ENCODE results near the gene CD81. TPM values are rescaled to one million over a fixed set of nuclear protein-coding genes. Genes with fewer than 3 reads are reported as not detected.

Gene CD81
- total RNA-seq, 5 donors from 2014 or later (not counting 1 experiment from before 2014, with no cell fraction given) = 124 to 213 (median 146) TPM

DNA sequence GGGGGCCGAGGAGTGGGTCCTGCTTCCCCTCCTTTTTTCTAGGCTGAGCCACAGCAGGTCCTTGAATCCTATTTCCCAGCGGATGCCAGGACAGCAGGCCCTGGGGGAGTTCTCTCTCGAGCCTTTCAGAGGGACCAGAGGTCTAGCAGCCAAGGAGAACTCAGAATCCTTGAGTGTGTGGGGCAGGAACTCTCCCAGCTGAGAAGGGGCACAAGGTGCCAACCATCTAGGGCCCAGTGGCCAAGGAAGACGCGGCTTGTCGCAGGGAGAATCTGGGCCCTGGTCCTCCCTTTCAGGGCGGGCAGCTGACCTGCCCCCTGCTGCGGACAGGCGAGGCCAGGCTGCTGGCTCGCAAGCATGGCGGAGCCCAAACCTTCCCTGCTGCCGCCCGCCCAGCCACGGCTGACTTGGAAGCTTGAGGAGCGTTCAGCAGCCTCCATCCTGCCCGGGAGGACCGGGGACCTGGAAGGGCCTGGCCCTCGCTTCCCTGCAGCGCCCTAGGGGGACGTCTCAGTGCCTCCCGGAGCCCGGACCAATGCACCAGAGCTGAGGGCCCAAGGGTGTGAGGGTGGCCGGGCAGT, 22.5 kb downstream of the CD81 start:
- Histone ChIP-seq H3K4me3 (ENCODE audit: control insufficient read depth in 1 of 2, extremely low read depth in 1 of 2, low read length in 1 of 2) (peak overlapping the region; percentile 69 to 81), H3K27ac (ENCODE audit: low read length) (peak overlapping the region; percentile 96), H3K36me3 (ENCODE audit: control insufficient read depth in 2 of 2, extremely low read depth in 1 of 2, insufficient read depth in 1 of 2, low read length in 1 of 2) (peaks cover 19 to 49% of the 10 kb centered on the region in 2 donors), H3K9me3 (no peaks in the 10 kb centered on the region), H3K4me1 (ENCODE audit: control insufficient read depth in 1 of 2, extremely low read depth in 1 of 2, insufficient read depth in 2 of 2, low read length in 2 of 2) (peaks cover 5 to 39% of the 10 kb centered on the region in 2 experiments), H3K27me3 (replicated peaks in 1 of 2; ENCODE audit: control insufficient read depth in 2 of 2, extremely low read depth in 1 of 2, insufficient read depth in 2 of 2, low read length in 1 of 2) (no peaks in the 10 kb centered on the region)
- Mint-ChIP-seq H3K4me1 (peaks cover 15 to 21% (median 18%) of the 10 kb centered on the region in 3 donors), H3K9me3 (no peaks in the 10 kb centered on the region), H3K27me3 (no peaks in the 10 kb centered on the region), H3K27ac (peak overlapping the region; percentile 85 to 92), H3K36me3 (peaks cover 11% of the 10 kb centered on the region), H3K4me3 (peak overlapping the region; percentile 89 to 95 (median 90))
- ChIA-PET POLR2A (interaction anchor here in 1 of 2 donors (0.6 kb wide), 1 partner anchor 9 kb away, joined by 6 read pairs; no protein-coding TSS in a partner anchor), CTCF (interaction anchor here (0.5 to 1.5 kb wide), 3 partner anchors 12 to 614 kb away, joined by 3 to 8 read pairs (median 4); no protein-coding TSS in a partner anchor)
- WGBS (ENCODE audit: insufficient coverage) = 34% methylated on average over 23 of the region's 23 CpGs
- peak; percentile 0 to 4 (median 2) for ATAC-seq (replicated peaks in 1 of 4)
- peak in 8 of 35 experiments; percentile 11 to 39 (median 28) for DNase-seq

- Histone ChIP-seq H3K36me3 (ENCODE audit: control insufficient read depth in 2 of 2, extremely low read depth in 1 of 2, insufficient read depth in 1 of 2, low read length in 1 of 2) (peaks cover 19 to 46% of the 10 kb centered on the region in 2 donors), H3K27me3 (replicated peaks in 1 of 2; ENCODE audit: control insufficient read depth in 2 of 2, extremely low read depth in 1 of 2, insufficient read depth in 2 of 2, low read length in 1 of 2) (no peaks in the 10 kb centered on the region), H3K27ac (ENCODE audit: low read length) (peak within 1 kb of the TSS; percentile 96), H3K4me1 (ENCODE audit: control insufficient read depth in 1 of 2, extremely low read depth in 1 of 2, insufficient read depth in 2 of 2, low read length in 2 of 2) (peaks cover 5 to 33% of the 10 kb centered on the region in 2 experiments), H3K4me3 (ENCODE audit: control insufficient read depth in 1 of 2, extremely low read depth in 1 of 2, low read length in 1 of 2) (peak within 1 kb of the TSS; percentile 95 to 97), H3K9me3 (no peaks in the 10 kb centered on the region)
- peak within 1 kb of the TSS; percentile 89 to 95 (median 90) for H3K4me3 Mint-ChIP-seq
- CTCF ChIA-PET = interaction anchor here (0.6 to 1.5 kb wide), 10 partner anchors 13 to 979 kb away, joined by 3 to 9 read pairs (median 4); partner anchors contain the start of genes CD81 (in 1 of the 2) and ZNF195 (in 1 of the 2)
- peak; percentile 99 to 100 (median 100) for DNase-seq
- H3K27ac Mint-ChIP-seq = peak within 1 kb of the TSS; percentile 91 to 92
- H3K27me3 Mint-ChIP-seq = no peaks in the 10 kb centered on the region
- no peaks in the 10 kb centered on the region for H3K9me3 Mint-ChIP-seq
- under 1% methylated on average over 66 of the region's 66 CpGs for WGBS (ENCODE audit: insufficient coverage)
- peak; percentile 84 to 88 (median 86) for ATAC-seq (replicated peaks in 1 of 4)
- peaks cover 15 to 21% (median 18%) of the 10 kb centered on the region in 3 donors for H3K4me1 Mint-ChIP-seq
- POLR2A ChIA-PET = interaction anchor here (0.6 to 1.0 kb wide), 2 partner anchors 10 to 129 kb away, joined by 3 to 6 read pairs; no protein-coding TSS in a partner anchor
- peaks cover 11% of the 10 kb centered on the region for H3K36me3 Mint-ChIP-seq
Observed at GRCh38 chr11:2400069-2400761, 23.1 kb downstream of the CD81 start, which contains the start of gene TSSC4. Gene TSSC4 (plus strand): TSS chr11:2400750. CDS start chr11:2402634, 1,884 bp downstream.

DNA sequence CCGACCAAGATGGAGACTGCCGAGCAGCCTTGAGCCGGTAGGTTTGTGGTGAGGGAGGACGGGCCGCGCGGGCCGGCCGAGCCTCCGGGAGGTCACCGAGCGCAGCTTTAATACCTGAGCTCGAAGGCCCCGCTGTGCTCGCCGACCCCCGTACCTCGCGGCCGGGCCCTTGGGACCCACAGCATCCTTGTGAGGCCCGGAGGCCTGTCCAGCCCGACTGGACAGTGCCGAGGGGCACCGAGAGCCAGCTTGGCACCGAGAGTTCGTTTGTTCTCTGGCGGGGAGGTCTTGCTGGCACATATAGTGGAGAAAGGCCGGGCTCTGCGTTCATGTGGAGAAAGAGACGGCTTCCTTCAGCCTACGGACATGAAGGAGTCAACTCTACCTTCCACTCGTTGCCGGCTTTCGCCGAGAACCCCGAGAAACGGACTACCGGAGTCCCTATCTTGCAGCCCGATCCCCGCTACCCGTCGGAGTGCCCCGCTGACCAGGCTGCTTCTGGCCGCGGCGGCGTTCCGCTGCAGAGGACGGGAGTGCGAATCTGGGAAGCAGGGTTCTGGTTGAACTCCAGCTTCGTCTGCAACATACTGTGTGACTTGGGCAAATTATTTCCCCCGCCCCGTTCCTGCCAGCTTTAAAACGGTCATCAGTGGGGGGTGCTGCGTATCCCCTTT, 23.8 kb downstream of the CD81 start:
- DNase-seq (no peak), ATAC-seq (replicated peaks in 1 of 4) (no peak)
- Mint-ChIP-seq H3K27me3 (no peaks in the 10 kb centered on the region), H3K4me1 (peaks cover 15 to 21% (median 18%) of the 10 kb centered on the region in 3 donors), H3K27ac (peak overlapping the region; percentile 91 to 92), H3K36me3 (peaks cover 11% of the 10 kb centered on the region), H3K4me3 (peak overlapping the region; percentile 89 to 95 (median 90)), H3K9me3 (no peaks in the 10 kb centered on the region)
- CTCF ChIA-PET = interaction anchor here (0.6 to 1.5 kb wide), 9 partner anchors 13 to 978 kb away, joined by 3 to 9 read pairs (median 5); partner anchors contain the start of genes CD81 (in 1 of the 2) and ZNF195 (in 1 of the 2)
- Histone ChIP-seq H3K9me3 (no peaks in the 10 kb centered on the region), H3K27me3 (replicated peaks in 1 of 2; ENCODE audit: control insufficient read depth in 2 of 2, extremely low read depth in 1 of 2, insufficient read depth in 2 of 2, low read length in 1 of 2) (no peaks in the 10 kb centered on the region), H3K36me3 (ENCODE audit: control insufficient read depth in 2 of 2, extremely low read depth in 1 of 2, insufficient read depth in 1 of 2, low read length in 1 of 2) (peaks cover 19 to 40% of the 10 kb centered on the region in 2 donors), H3K4me3 (ENCODE audit: control insufficient read depth in 1 of 2, extremely low read depth in 1 of 2, low read length in 1 of 2) (peak overlapping the region; percentile 95 to 97), H3K27ac (ENCODE audit: low read length) (peak overlapping the region; percentile 86), H3K4me1 (ENCODE audit: control insufficient read depth in 1 of 2, extremely low read depth in 1 of 2, insufficient read depth in 2 of 2, low read length in 2 of 2) (peaks cover 5 to 33% of the 10 kb centered on the region in 2 experiments)
- WGBS (ENCODE audit: insufficient coverage) = under 1% methylated on average over 54 of the region's 55 CpGs
- POLR2A ChIA-PET = interaction anchor here in 1 of 2 donors (1.0 kb wide), 1 partner anchor 130 kb away, joined by 3 read pairs; no protein-coding TSS in a partner anchor

DNA sequence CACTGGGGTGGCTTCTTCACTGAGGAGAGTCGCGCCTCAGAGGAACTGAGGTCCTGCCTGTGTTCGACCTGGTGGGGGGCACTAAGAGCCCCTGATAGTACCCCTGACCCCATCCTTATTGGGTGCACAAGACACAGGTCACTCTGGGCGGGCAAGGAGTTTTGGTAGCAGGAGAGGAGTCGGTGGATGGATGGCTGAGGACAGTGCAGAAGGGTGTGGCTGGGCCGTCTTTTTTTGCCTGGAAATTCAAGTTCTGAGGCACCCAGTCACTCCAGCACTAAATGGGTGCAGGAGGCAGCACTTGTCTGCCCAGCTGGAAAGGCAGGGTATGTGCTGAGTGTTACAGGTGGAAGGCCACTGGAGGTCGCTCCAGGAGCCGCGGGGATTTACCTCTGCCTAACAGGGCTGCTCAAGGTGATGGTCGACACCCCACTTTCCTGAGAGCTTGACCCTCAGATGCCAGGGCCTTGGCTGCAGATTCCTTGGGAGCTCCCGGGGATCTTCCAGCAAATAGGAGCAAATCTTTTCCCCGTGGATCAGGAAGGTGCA, 24.4 kb downstream of the CD81 start:
- 55% methylated on average over 12 of the region's 12 CpGs for WGBS (ENCODE audit: insufficient coverage)
- Mint-ChIP-seq H3K9me3 (no peaks in the 10 kb centered on the region), H3K36me3 (peaks cover 11% of the 10 kb centered on the region), H3K27ac (peak overlapping the region in 1 of 2 donors; percentile 31), H3K27me3 (no peaks in the 10 kb centered on the region), H3K4me1 (peaks cover 15 to 21% (median 18%) of the 10 kb centered on the region in 3 donors), H3K4me3 (peak overlapping the region; percentile 89 to 95 (median 90))
- Histone ChIP-seq H3K27ac (ENCODE audit: low read length) (peak overlapping the region; percentile 86), H3K4me1 (ENCODE audit: control insufficient read depth in 1 of 2, extremely low read depth in 1 of 2, insufficient read depth in 2 of 2, low read length in 2 of 2) (peaks cover 5 to 33% of the 10 kb centered on the region in 2 experiments), H3K4me3 (ENCODE audit: control insufficient read depth in 1 of 2, extremely low read depth in 1 of 2, low read length in 1 of 2) (peak overlapping the region; percentile 95 to 97), H3K9me3 (no peaks in the 10 kb centered on the region), H3K36me3 (ENCODE audit: control insufficient read depth in 2 of 2, extremely low read depth in 1 of 2, insufficient read depth in 1 of 2, low read length in 1 of 2) (peaks cover 16 to 35% of the 10 kb centered on the region in 2 donors), H3K27me3 (replicated peaks in 1 of 2; ENCODE audit: control insufficient read depth in 2 of 2, extremely low read depth in 1 of 2, insufficient read depth in 2 of 2, low read length in 1 of 2) (no peaks in the 10 kb centered on the region)
- DNase-seq (no peak), ATAC-seq (replicated peaks in 1 of 4) (no peak)
- ChIA-PET POLR2A (interaction anchor here in 1 of 2 donors (0.7 kb wide), 1 partner anchor 24 kb away, joined by 4 read pairs; the partner anchor contains the start of gene CD81), CTCF (interaction anchor here (0.7 to 1.3 kb wide), 2 partner anchors 18 to 19 kb away, joined by 3 to 9 read pairs; no protein-coding TSS in a partner anchor)

DNA sequence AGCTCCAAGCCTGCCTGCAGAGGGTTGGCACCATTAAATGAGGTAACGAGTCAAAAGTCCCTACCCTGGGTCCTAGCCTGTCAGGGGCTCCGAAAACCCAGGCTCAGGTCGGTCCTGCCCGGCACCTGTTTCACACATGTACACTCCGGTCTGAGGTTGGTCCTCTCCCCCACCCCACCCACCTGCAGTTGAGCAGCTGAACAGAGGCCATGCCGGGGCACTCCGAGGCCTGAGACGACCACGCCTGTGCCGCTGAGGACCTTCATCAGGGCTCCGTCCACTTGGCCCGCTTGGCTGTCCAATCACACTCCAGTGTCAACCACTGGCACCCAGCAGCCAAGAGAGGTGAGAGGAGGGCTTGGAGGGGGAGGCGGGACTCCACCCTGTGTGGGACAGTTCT, 25.0 kb downstream of the CD81 start:
- H3K4me1 Mint-ChIP-seq = peaks cover 15 to 21% (median 18%) of the 10 kb centered on the region in 3 donors
- peak overlapping the region in 1 of 2 donors; percentile 44 for H3K27ac Mint-ChIP-seq
- H3K36me3 Mint-ChIP-seq = peaks cover 6% of the 10 kb centered on the region
- ChIA-PET CTCF (interaction anchor here (0.7 to 1.3 kb wide), 2 partner anchors 17 to 19 kb away, joined by 3 to 9 read pairs; no protein-coding TSS in a partner anchor), POLR2A (interaction anchor here in 1 of 2 donors (0.7 kb wide), 1 partner anchor 25 kb away, joined by 4 read pairs; the partner anchor contains the start of gene CD81)
- DNase-seq (no peak), ATAC-seq (replicated peaks in 1 of 4) (no peak)
- 86% methylated on average over 6 of the region's 13 CpGs for WGBS (ENCODE audit: insufficient coverage)
- Histone ChIP-seq H3K4me3 (ENCODE audit: control insufficient read depth in 1 of 2, extremely low read depth in 1 of 2, low read length in 1 of 2) (peak overlapping the region in 1 of 2 donors; percentile 97), H3K4me1 (ENCODE audit: control insufficient read depth in 1 of 2, extremely low read depth in 1 of 2, insufficient read depth in 2 of 2, low read length in 2 of 2) (peaks cover 5 to 33% of the 10 kb centered on the region in 2 experiments), H3K9me3 (no peaks in the 10 kb centered on the region), H3K27me3 (replicated peaks in 1 of 2; ENCODE audit: control insufficient read depth in 2 of 2, extremely low read depth in 1 of 2, insufficient read depth in 2 of 2, low read length in 1 of 2) (no peaks in the 10 kb centered on the region), H3K36me3 (ENCODE audit: control insufficient read depth in 2 of 2, extremely low read depth in 1 of 2, insufficient read depth in 1 of 2, low read length in 1 of 2) (peaks cover 13 to 29% of the 10 kb centered on the region in 2 donors), H3K27ac (ENCODE audit: low read length) (no peak overlapping the region)
- no peaks in the 10 kb centered on the region for H3K9me3 Mint-ChIP-seq
- H3K4me3 Mint-ChIP-seq = peak overlapping the region; percentile 89 to 95 (median 90)
- no peaks in the 10 kb centered on the region for H3K27me3 Mint-ChIP-seq
